HG03469 (cell line): ENCODE data around the gene CST11.
"Not testable (repeated sequence)": the region's sequence is repeated elsewhere in the genome, so short reads cannot be mapped to it uniquely, and the experiment has no call there.

ENCODE experiments used
- ATAC-seq: cut with Tn5 transposase; IDR thresholded peaks from one replicate; pipeline ENCODE4 v1.9.1; 2021; ENCODE audit warnings: mild to moderate bottlenecking, moderate library complexity, moderate number of reproducible peaks; ENCODE audit not compliant: unreplicated experiment

Gene CST11, protein sequence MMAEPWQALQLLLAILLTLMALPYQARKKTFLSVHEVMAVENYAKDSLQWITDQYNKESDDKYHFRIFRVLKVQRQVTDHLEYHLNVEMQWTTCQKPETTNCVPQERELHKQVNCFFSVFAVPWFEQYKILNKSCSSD

DNA sequence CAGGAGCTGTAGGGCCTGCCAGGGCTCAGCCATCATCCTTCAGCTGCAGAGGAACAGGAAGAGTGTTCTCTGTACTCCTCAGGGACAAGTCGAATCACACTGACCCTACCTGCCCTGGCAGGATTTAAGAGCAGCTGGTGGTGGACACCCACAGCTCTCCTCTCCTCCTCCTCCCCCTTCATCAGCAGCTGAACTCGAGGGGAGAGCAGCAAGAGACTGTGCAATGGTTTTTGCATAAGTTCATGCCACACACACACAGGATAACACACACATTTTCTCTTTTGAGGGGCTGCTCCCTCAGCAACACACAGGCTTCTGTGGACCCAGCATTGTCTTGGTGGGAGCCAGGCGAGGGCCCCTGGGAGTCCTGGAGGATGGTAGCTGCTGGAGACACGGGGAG, at the start of gene CST11:
TSS of gene CST11 (minus strand) at position 101 of the 400 bp plus-strand sequence. CDS start at position 36, 65 bp downstream.
- ATAC-seq = no peak

DNA sequence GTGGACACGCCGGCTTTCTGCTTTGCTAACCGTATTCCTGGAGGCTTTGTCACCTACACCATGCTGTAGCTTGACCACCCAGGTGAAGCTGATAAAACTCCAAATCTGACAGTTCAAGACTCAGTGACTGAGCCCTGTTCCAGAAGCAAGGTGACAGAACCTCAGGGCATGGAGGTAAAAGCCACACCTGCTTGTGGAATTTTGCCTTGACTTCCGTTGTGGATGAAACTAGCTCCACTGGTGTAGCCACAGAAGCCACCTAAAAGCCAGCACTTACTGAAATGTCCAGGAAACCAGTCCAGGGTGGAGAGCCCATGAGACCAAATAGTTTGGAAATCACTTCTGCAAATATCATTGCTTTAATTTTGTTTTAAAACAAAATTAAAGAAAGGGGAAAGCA, 49.2 kb upstream of the CST11 start:
- no peak for ATAC-seq

DNA sequence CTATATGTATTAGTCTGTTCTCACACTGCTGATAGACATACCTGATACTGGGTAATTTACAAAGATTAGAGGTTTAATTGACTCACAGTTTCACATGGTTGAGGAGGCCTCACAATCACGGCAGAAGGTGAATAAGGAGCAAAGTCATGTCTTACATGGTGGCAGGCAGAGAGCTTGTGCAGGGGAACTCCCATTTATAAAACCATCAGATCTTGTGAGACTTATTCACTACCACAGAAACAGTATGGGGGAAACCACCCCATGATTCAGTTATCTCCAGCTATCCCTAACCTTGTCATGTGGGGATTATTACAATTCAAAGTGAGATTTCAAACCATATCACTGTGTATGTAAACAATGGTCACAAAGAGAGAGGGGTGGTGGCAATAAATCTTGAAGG, 44.9 kb upstream of the CST11 start:
- ATAC-seq = no peak

DNA sequence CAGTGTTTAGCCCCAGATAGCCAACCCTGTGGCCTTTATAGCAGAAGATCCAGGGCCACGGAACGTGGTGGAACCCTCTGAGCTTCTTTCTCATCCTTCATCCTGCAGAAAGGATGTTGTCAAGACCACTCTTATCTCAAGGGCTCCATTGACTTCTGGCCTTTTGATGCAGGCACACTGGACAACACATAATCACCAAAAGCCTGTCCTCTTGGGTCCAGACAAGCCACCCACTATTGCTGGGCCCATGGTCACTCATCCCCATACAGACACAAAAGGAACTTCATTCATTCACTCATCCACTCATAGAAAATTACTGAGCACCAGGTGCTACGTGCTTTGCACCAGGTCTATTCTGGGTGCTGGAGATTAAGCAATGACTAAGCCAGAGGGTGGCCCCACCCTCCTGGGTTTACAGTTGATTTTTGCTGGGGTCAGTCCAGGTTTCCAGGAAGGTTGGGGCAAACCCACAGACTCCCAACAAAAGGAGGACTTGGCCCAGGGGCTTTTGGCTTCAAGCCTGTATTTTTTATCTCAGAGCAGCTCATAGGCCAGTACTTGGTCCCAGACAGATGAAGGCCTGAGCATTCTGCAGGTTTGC, 40.6 kb upstream of the CST11 start:
- ATAC-seq = no peak

DNA sequence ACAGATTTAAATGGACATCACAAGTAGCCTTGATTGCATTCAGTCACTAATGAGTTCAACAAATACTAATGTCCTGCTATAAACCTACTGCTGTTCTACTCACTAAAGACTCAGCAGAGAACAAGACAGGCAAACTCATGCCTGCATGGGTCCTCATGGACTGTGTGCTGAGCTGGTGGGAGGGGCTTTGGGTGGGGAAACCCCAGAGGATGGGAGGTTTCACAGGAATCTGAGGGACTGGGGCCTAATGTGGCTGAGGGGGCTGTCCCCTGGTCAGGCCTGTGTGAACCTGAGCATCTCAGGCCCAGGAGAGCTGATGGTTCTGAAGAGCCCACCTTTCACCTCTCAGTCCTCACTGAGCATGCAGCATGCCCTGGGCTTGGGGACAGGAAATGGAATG, 39.6 kb upstream of the CST11 start:
- ATAC-seq = no peak

DNA sequence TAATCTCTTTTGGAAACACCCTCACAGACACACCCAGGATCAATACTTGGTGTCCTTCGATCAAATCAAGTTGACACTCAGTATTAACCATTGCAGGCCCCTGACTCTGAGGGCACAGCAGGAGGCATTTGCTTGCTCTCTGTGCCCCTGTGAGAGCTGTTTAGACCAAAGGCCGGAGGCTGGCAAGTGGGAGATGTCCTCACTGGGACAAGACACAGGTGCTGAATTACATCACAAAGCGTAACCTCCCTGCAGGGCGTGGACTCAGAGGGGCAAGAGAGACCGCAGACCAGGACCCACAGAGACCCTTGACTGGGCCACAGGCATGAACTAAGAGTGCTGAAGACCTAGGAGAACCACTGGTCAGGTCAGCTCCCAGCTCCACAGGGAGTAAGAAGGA, 38.1 kb upstream of the CST11 start, which contains the start of gene CST8:
TSS of gene CST8 (plus strand) at position 301 of the 400 bp plus-strand sequence. CDS start 551 bp downstream, outside the sequence.
- no peak for ATAC-seq

DNA sequence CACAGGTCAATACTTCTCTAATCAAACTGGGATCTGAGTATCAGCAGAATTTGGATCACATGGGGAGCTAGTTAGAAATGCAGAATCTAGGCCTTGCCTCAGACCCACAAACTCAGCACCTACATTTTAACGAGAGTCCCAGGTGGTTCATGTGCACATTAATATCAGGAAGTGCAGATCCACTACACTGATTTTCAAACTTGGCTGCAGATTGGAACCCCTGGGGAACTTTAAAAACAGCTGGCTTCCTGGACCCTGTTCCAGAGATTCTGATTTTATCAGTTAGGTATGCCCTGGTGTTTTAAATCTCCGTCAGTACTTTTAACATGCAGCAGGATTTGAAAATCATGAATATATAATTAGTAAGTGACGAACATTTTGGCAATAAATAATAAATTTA, 36.3 kb upstream of the CST11 start:
- no peak for ATAC-seq

DNA sequence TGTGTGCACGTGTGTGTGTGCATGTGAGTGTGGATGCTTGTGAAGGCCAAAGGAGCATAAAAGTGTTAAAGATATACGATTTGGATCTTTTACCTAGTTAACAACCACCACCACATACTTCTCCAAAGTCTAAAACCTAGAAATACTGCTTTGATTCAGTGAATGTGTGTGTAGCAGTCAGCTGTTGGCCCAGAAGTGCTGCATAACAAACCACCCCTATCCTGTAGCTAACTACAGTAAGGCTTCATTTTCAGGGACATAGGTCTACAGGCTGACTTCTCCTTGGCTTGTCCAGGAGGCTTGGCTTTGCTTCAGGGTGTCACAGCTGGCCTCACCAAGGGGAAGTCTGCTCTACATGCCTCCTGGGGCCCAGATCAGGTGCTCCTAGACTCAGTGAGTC, 35.8 kb upstream of the CST11 start:
- no peak for ATAC-seq

DNA sequence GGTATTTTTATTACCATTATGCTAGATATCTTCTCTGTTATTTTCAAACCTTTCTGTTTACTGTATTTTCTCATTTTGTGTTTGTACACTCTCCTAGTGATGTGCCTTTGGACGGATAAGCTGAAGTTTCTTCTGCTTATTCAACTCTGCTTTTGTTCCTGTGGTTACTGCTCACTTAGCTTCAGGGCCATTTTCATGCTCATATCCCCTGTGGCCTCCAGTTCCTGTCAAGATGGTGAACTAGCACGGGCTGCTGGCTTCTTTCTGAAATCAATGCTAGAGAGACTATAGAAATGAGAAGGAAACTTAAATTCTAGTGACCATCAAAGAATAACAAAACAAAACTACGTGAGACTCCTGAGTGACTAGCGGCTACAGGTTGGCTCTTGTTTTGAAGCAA, 31.4 kb upstream of the CST11 start:
- ATAC-seq = no peak

DNA sequence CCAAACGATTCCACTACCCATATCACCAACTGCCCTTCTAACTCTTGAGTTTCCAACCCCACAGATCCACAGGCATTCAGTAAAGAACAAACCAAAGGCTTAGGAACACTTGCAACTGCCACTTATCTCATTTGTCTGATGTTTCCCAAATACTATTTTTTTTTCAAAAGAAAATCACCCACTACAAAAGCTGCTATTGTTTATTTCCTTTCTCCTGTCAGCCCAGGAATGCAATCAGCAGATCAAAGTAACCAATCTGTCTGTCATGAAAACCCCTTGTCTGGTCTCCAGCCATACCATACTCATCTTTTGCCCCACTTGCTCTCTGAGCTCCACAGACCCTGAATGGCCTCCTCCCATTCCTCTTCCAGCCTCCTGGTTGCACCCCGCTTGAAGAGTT, 29.5 kb upstream of the CST11 start:
- ATAC-seq = no peak

DNA sequence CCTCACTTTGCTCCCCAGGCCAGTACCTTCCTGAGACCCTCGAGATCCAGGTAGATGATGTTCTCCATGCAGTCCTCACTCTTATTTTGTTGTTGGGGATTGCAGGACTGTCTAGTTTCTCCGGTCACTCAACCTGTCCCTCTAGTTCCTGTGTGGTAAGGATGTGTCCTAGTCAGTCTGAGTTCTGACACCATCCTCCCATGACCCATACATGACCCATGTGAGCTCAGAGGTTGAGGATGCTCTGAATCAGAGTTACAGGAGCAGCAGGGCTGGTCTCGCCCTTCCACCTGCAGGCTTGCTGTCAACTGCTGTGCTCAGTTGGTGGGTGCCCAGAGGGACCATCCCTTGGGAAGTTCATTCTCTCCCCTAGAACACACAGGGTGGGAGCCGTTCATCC, 26.4 kb upstream of the CST11 start:
- ATAC-seq = no peak

DNA sequence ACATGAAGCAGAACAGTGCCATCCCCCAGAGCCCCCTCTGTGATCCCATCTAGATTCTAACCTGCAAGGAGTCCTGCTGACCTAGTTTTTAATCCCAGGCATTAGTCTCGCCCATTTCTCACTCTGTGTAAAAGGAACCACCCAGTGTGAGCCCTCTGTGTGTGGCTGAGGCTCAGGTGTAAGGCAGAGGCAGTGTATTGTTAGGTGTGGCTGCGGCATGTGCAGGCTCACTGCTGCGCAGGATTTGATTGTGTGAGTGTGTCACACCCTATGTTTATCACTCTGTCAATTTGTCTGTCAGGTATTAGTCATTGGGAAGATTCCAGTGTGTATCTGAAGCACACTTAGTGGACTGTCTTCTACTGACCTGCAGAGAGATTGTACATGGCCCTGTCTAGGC, 24.5 kb upstream of the CST11 start:
- ATAC-seq = no peak

DNA sequence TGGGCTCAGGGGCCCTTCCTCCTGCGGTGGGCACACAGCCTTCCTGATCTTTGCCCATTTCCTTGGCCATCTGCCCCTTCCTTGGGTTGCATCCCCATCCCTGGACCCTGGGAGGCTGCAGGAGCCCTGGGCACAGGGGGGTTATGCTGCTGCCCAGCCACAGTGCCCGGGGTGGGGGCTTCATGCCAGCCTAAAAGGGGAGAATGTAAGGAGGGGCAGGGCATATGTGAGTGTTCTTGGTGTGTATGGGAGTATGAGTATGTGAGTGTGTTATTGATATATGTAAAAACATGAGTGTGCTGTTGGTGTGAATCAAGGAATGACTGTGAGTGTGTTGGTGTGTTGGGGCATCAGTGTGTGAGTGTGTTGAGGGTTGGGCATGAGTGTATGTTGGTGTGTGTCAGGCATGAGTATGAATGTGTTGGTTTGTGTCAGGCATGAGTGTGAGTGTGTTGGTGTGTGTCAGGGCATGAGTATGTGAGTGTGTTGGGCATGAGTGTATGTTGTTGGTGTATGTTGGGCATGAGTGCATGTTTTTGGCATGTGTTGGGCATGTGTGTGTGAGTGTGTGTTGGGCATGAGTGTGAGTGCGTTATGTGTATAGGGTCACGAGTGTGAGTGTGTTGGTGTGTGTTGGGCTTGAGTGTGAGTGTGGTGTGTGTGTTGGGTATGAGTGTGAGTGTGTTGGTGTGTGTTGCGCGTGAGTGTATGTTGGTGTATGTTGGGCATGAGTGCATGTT, 23.5 kb upstream of the CST11 start:
- no peak for ATAC-seq

DNA sequence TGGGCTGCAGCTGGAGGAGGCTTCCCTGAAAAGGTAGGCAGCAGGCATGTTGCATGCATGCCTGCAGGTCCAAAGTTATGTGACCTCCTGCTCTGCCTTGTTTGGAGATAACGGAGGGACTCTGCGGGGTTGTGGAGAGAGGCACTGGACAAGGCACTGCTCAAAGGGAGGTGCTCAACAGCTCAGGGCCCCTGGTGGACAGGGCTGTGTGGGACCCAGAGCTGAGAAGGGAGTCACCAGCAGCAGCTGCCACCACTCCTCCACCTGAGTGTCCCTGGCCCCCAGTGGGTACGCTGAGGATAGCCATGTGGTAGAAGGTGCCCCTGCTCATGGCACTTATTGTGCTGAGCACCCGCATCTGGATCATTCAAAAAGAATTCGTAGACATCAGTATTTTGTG, 22.7 kb upstream of the CST11 start:
- no peak for ATAC-seq

DNA sequence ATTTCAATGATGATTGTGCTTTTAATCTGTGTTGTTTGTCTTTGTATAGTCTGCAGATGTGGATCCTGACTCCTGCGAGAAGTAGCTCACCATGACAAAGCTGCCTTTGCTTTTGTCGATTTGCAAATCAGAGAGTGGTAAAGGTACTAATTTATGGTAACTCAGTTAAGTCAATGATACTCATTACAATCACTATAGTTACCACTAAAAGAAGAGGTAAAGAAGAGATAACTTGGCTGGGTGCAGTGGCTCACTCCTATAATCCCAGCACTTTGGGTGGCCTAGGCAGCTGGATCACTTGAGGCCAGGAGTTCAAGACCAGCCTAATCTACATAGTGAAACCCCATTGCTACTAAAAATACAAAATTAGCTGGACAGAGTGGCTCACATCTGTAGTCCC, 20.6 kb upstream of the CST11 start:
- not testable (repeated sequence) for ATAC-seq

DNA sequence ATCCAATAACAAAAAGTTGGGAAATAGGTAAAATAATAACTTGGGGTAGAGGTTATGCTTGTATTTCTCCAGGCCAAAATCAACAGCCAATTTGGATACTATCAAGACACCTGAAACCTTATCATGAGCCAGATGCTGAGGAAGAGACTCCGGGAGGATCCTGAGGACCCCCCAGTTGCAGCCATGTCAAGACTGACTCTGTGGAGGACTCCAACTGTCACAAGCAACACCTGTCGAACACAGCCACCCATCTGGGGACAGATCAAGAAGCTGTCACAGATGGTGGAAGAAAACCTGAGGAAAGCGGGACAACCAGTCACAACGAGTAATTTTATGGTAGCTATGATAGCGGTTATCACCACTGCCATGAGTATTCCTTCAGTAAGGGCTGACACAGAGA, 19.6 kb upstream of the CST11 start:
- not testable (repeated sequence) for ATAC-seq

DNA sequence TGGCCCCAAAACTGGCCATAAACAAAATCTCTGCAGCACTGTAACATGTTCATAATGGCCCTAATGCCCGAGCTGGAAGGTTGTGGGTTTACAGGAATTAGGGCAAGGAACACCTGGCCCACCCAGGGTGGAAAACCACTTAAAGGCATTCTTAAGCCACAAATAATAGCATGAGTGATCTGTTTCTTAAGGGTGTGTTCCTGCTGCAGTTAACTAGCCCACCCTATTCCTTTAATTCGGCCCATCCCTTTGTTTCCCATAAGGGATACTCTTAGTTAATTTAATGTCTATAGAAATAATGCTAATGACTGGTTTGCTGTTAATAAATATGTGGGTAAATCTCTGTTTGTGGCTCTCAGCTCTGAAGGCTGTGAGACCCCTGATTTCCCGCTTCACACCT, 14.3 kb upstream of the CST11 start:
- not testable (repeated sequence) for ATAC-seq

DNA sequence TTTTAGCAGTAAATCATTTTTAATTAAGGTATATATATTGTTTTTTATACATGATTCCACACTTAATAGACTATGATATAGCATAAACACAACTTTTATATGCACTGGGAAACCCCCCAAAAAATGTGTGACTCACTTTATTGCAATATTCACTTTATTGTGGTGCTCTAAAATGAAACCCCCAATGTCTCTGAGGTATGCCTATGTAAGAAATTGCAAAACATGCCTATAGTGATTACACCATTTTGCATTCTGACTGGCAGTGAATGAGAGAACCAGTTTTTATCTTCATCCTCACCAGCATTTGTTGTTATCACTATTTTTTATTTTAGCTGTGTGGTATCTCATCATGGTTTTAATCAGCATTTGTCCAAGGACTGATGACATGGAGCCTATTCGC, 8.5 kb upstream of the CST11 start:
- ATAC-seq = no peak

DNA sequence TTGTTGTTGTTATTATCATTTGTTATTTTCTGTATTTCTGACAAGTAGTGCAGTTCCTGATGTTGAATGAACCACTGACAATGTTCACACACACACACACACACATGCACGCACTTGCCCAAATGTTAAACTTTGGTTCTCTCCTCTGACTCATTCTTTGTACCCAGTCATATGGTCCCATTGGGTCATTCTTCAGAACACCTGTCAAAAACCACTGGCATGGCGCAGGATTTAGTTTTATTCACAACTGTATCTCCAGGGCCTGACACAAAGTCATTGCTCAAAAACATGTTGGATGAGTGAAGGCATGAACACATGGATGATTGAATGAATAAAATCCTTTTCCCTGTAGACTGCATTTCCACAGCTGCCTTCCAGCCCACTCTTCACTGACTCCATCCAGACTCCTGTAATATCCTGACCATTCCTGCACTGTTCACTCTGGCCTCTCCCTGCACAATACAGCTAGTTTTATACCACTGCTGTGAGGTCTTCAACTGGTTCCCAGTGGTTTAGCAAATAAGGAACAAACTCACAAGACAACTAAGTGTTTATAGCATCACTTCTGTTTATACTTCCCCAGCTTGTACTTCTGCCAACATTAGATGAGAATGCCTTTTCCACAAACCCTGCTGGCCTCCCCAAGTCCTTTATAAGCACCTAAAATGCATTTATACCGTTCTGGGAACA, 6.9 kb upstream of the CST11 start:
- ATAC-seq = no peak

DNA sequence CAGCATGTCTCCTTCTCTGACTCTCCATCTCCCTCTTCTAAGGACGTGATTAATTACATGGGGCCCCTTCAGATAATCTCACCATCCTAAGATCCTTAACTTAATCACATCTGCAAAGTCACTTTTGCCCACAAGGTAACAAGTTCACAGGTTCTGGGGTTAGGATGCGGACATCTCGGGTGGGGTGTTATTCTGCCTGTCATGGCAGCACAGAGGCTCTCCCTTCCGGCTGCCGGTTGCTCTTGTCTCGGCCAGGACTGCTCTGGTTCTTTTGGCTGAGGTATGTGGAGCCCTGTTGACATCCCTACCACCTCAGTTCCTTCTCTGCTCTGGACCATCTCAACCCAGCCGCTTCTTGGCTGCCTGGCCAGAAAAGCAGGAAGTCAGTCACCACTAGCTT, 4.2 kb upstream of the CST11 start:
- ATAC-seq = no peak

DNA sequence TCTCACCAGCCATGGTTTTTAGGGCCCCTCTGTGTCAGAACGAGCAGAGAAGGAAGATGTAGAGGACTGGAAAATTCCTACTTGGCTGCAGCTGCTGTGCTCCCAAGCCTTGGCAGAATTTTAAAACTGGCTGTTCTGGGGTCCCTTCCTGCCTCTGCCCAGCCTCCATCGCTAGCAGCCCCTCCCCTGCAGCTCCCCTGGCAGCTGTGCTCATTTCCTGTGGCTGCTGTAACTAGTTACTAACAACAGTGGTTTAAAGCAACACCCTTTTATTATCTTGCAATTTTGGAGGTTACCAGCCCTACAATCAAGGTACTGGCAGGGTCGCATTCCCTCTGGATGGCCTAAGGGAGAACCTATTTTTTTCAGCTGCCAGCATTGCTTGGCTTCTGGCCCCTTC, 3.7 kb upstream of the CST11 start:
- ATAC-seq = no peak

DNA sequence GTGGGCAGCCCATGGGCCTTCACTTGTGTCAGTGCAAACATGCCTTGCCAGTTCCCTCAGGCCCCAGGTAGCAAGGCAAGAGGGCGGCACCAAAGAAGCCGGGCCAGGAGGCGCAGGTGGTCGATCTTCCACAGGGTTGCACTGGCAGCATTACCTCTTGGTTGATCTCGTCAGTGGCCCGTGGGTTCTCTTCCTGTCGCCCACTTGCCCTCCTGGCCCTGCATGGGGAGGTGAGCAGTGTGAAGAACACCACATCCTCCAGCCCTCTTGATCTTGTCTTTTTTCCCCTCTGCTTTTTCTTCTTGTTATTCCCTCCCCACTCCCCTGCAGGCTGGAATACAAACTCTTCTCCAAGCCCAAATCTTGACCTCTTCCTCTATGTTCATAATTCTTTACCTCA, 3.0 kb upstream of the CST11 start:
- no peak for ATAC-seq
